ENCODE measurements around the gene PTPRM.

PTPRM gene

GRCh38 chr18:8142932-8143331 lies 575.8 kb downstream of the PTPRM start:
- DNase-seq, result no peak

GRCh38 chr18:8151181-8151580 lies 584.1 kb downstream of the PTPRM start:
- no peak for DNase-seq

GRCh38 chr18:8153887-8154583 lies 586.9 kb downstream of the PTPRM start:
- DNase-seq, result no peak

GRCh38 chr18:8162802-8163201 lies 595.7 kb downstream of the PTPRM start:
- no peak for DNase-seq

- DNase-seq, result no peak
Measured at GRCh38 chr18:8163286-8163959, 596.3 kb downstream of the PTPRM start.

- no peak for DNase-seq
Measured at GRCh38 chr18:8165095-8165494, 598.0 kb downstream of the PTPRM start.

GRCh38 chr18:8167026-8167425 lies 599.9 kb downstream of the PTPRM start:
- DNase-seq, result no peak

GRCh38 chr18:8167673-8168072 lies 600.6 kb downstream of the PTPRM start:
- no peak for DNase-seq

- DNase-seq, result no peak
Measured at GRCh38 chr18:8169722-8170121, 602.6 kb downstream of the PTPRM start.

GRCh38 chr18:8174771-8175170 lies 607.7 kb downstream of the PTPRM start:
- DNase-seq, result no peak

- no peak for DNase-seq
Measured at GRCh38 chr18:8175501-8176061, 608.5 kb downstream of the PTPRM start.

GRCh38 chr18:8176109-8176508 lies 609.0 kb downstream of the PTPRM start:
- no peak for DNase-seq

- no peak for DNase-seq
Measured at GRCh38 chr18:8176554-8176953, 609.4 kb downstream of the PTPRM start.

- DNase-seq, result no peak
Measured at GRCh38 chr18:8177330-8178016, 610.4 kb downstream of the PTPRM start.

GRCh38 chr18:8186413-8186812 lies 619.3 kb downstream of the PTPRM start:
- DNase-seq, result no peak

GRCh38 chr18:8188184-8188583 lies 621.1 kb downstream of the PTPRM start:
- DNase-seq, result no peak

- DNase-seq, result no peak
Measured at GRCh38 chr18:8190980-8191379, 623.9 kb downstream of the PTPRM start.

- DNase-seq, result no peak
Measured at GRCh38 chr18:8194431-8194830, 627.3 kb downstream of the PTPRM start.

GRCh38 chr18:8196238-8196637 lies 629.1 kb downstream of the PTPRM start:
- DNase-seq, result no peak

GRCh38 chr18:8197499-8197898 lies 630.4 kb downstream of the PTPRM start:
- no peak for DNase-seq

- DNase-seq, result no peak
Measured at GRCh38 chr18:8207996-8208395, 640.9 kb downstream of the PTPRM start.

GRCh38 chr18:8208716-8209115 lies 641.6 kb downstream of the PTPRM start:
- no peak for DNase-seq

- no peak for DNase-seq
Measured at GRCh38 chr18:8212896-8213780, 646.0 kb downstream of the PTPRM start.
